ENCODE results near the gene TMEM141. TPM values are rescaled to one million over a fixed set of nuclear protein-coding genes. Genes with fewer than 3 reads are reported as not detected.
A peak's percentile ranks its signal among the peaks of the same experiment; 100 is the strongest.
"Not testable (repeated sequence)": the region's sequence is repeated elsewhere in the genome, so short reads cannot be mapped to it uniquely, and the experiment has no call there.

Gene TMEM141
- total RNA-seq, 1 donor from 2014 or later: 57.8 TPM

GRCh38 chr9:136799079-136799853 is 8.1 kb downstream of the TMEM141 start:
- Mint-ChIP-seq H3K4me3 (ENCODE audit: low read depth) (peak overlapping the region; percentile 61), H3K4me1 (ENCODE audit: low read depth) (peaks cover 26% of the 10 kb centered on the region), H3K27ac (peak overlapping the region; percentile 73), H3K27me3 (no peaks in the 10 kb centered on the region), H3K36me3 (ENCODE audit: insufficient read depth) (no peaks in the 10 kb centered on the region), H3K9me3 (ENCODE audit: low read depth) (no peaks in the 10 kb centered on the region)
- DNase-seq (ENCODE audit: low spot score, unreplicated experiment): no peak
- TF ChIP-seq, protein P1, sequence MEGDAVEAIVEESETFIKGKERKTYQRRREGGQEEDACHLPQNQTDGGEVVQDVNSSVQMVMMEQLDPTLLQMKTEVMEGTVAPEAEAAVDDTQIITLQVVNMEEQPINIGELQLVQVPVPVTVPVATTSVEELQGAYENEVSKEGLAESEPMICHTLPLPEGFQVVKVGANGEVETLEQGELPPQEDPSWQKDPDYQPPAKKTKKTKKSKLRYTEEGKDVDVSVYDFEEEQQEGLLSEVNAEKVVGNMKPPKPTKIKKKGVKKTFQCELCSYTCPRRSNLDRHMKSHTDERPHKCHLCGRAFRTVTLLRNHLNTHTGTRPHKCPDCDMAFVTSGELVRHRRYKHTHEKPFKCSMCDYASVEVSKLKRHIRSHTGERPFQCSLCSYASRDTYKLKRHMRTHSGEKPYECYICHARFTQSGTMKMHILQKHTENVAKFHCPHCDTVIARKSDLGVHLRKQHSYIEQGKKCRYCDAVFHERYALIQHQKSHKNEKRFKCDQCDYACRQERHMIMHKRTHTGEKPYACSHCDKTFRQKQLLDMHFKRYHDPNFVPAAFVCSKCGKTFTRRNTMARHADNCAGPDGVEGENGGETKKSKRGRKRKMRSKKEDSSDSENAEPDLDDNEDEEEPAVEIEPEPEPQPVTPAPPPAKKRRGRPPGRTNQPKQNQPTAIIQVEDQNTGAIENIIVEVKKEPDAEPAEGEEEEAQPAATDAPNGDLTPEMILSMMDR (IDR thresholded peaks at IDR 0.05; ENCODE audit: unreplicated experiment): no peak

DNA sequence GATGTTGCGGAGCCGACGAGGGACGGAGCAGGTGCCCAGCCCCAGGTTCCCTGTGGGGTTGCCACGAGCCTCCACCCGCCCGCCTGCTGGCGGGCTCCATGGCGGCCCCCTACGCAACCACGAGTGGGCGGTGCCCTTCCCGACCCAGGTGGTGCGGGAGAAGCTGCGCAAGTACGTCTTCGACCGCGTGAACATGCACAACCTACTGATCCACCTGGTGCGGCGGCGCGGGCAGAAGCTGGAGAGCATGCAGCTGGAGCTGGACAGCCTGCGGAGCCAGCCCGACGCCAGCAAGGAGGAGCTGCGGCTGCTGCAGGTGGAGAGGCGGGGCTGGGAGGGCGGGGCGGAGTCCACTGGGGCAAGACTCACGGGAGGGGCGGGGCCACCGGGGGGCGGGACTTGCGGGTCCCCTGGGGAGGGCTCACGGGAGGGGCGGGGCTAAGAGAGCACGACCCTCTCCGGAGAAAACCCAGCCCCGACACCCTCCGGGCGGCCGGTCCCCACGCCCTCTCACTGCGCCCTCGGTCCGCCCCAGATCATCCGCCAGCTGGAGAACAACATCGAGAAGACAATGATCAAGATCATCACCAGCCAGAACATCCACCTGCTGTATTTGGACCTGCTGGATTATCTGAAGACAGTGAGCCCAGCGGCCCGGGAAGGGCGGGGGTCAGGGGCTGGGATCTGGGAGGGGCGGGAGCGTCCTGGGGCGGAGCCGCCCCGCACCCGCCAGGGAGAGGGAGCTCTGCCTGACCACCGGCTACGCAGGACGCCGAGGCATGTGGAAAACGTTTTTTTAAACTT is 8.9 kb downstream of the TMEM141 start:
- H3K9me3 Mint-ChIP-seq (ENCODE audit: low read depth): no peaks in the 10 kb centered on the region
- peak; percentile 91 for DNase-seq (ENCODE audit: low spot score, unreplicated experiment)
- peak overlapping the region; percentile 87 for H3K4me3 Mint-ChIP-seq (ENCODE audit: low read depth)
- H3K27ac Mint-ChIP-seq: peak overlapping the region; percentile 89
- H3K4me1 Mint-ChIP-seq (ENCODE audit: low read depth): peaks cover 26% of the 10 kb centered on the region
- TF ChIP-seq, protein P1 (IDR thresholded peaks at IDR 0.05; ENCODE audit: unreplicated experiment): no peak
- no peaks in the 10 kb centered on the region for H3K36me3 Mint-ChIP-seq (ENCODE audit: insufficient read depth)
- no peaks in the 10 kb centered on the region for H3K27me3 Mint-ChIP-seq

GRCh38 chr9:136802321-136802720 is 11.2 kb downstream of the TMEM141 start:
- Mint-ChIP-seq H3K4me1 (ENCODE audit: low read depth) (peaks cover 12% of the 10 kb centered on the region), H3K27me3 (no peaks in the 10 kb centered on the region), H3K27ac (no peak overlapping the region)

DNA sequence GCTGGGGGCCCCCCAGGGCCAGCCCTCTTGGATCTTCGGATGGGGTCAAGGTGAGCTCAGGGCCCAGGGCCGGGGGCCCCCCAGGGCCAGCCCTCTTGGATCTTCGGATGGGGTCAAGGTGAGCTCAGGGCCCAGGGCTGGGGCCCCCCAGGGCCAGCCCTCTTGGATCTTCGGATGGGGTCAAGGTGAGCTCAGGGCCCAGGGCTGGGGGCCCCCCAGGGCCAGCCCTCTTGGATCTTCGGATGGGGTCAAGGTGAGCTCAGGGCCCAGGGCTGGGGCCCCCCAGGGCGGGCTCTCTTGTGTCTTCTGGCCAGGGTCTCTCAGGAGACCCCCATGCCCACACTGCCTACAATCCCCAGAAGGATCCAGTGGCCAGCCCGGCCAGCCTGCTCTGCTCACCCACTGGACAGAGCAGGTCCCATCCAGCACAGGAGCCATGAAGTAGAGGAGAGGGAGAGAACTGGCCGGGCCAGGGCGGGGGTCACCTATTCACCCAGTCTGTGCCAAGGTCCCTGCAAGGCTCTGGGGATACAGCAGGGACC is 11.9 kb downstream of the TMEM141 start:
- H3K4me3 Mint-ChIP-seq (ENCODE audit: low read depth); H3K27me3 Mint-ChIP-seq; DNase-seq (ENCODE audit: low spot score, unreplicated experiment); H3K9me3 Mint-ChIP-seq (ENCODE audit: low read depth); H3K36me3 Mint-ChIP-seq (ENCODE audit: insufficient read depth): not testable (repeated sequence)
- H3K27ac Mint-ChIP-seq: peak overlapping the region; percentile 81
- H3K4me1 Mint-ChIP-seq (ENCODE audit: low read depth): peaks cover 11% of the 10 kb centered on the region

More at GRCh38 chr9:136802321-136802720, 11.2 kb downstream of the TMEM141 start:
- Mint-ChIP-seq H3K9me3 (ENCODE audit: low read depth) (no peaks in the 10 kb centered on the region), H3K4me3 (ENCODE audit: low read depth) (no peak overlapping the region), H3K36me3 (ENCODE audit: insufficient read depth) (no peaks in the 10 kb centered on the region)
- DNase-seq (ENCODE audit: low spot score, unreplicated experiment): no peak
- TF ChIP-seq, protein P1 (IDR thresholded peaks at IDR 0.05; ENCODE audit: unreplicated experiment): no peak

GRCh38 chr9:136803551-136804508 is 12.7 kb downstream of the TMEM141 start:
- TF ChIP-seq, protein P1 (IDR thresholded peaks at IDR 0.05; ENCODE audit: unreplicated experiment): no peak
- Mint-ChIP-seq H3K27ac (peak overlapping the region; percentile 81), H3K36me3 (ENCODE audit: insufficient read depth) (no peaks in the 10 kb centered on the region), H3K4me3 (ENCODE audit: low read depth) (no peak overlapping the region), H3K27me3 (no peaks in the 10 kb centered on the region), H3K4me1 (ENCODE audit: low read depth) (peaks cover 12% of the 10 kb centered on the region), H3K9me3 (ENCODE audit: low read depth) (no peaks in the 10 kb centered on the region)
- DNase-seq (ENCODE audit: low spot score, unreplicated experiment): no peak
